SU-DHL-6 (cell line): Measurements from ENCODE around the gene GLIPR2.

Experiments used
- H2AFZ ChIP-seq: fragments of 200-600 bp; sonication (generic); 2 replicates; pipeline ENCODE4 v1.6.1; 2014; ENCODE audit warnings: low read depth, mild to moderate bottlenecking, moderate library complexity, mixed read lengths, antibody characterized with exemption, low read length; ENCODE audit not compliant: severe bottlenecking
- H3F3A ChIP-seq: fragments of 200-600 bp; shearing (Covaris generic); 2 replicates; pipeline ENCODE4 v1.6.0; 2016; ENCODE audit warnings: antibody characterized with exemption, mild to moderate bottlenecking; ENCODE audit not compliant: insufficient read depth
- H3K27ac ChIP-seq: fragments of 200-600 bp; sonication (generic); 2 replicates; pipeline ENCODE4 v1.5.1; 2016; ENCODE audit warnings: low read depth, mild to moderate bottlenecking, low read length, moderate library complexity, mixed read lengths
- H3K27me3 ChIP-seq: fragments of 200-600 bp; sonication (generic), shearing (Covaris generic); 2 replicates; pipeline ENCODE4 v1.6.0; 2014; ENCODE audit warnings: mild to moderate bottlenecking, low read length
- H3K36me3 ChIP-seq: fragments of 200-600 bp; sonication (generic); 2 replicates; pipeline ENCODE4 v1.6.1; 2014; ENCODE audit warnings: mild to moderate bottlenecking, low read length, mixed read lengths
- H3K4me2 ChIP-seq: fragments of 300-600, 200-600 bp; shearing (Covaris generic), sonication (generic); 2 replicates; pipeline ENCODE4 v1.6.0; 2014; ENCODE audit warnings: low read length, low read depth, mild to moderate bottlenecking; ENCODE audit not compliant: poor library complexity, severe bottlenecking
- H3K4me3 ChIP-seq: fragments of 200-600 bp; sonication (generic); 2 replicates; pipeline ENCODE4 v1.5.1; 2014; ENCODE audit warnings: antibody characterized with exemption, low read length, mild to moderate bottlenecking, mixed read lengths; ENCODE audit not compliant: insufficient read depth, poor library complexity, severe bottlenecking
- H3K79me2 ChIP-seq: fragments of 200-600 bp; sonication (generic); 2 replicates; pipeline ENCODE4 v1.6.1; 2014; ENCODE audit warnings: mild to moderate bottlenecking, low read length, moderate library complexity; ENCODE audit not compliant: insufficient read depth
- H3K9ac ChIP-seq: fragments of 200-600 bp; sonication (generic); 2 replicates; pipeline ENCODE4 v1.7.0; 2014; ENCODE audit warnings: mild to moderate bottlenecking, low read length
- H3K9me2 ChIP-seq: fragments of 200-600 bp; sonication (generic); replicated peaks from 2 replicates; pipeline ENCODE4 v1.6.1; 2014; ENCODE audit warnings: low read length; ENCODE audit not compliant: insufficient read depth
- H3K9me3 ChIP-seq: fragments of 200-600 bp; sonication (generic); 2 replicates; pipeline ENCODE4 v1.6.1; 2014; ENCODE audit warnings: low read length, mixed read lengths; ENCODE audit not compliant: insufficient read depth
- H4K20me1 ChIP-seq: fragments of 200-600 bp; sonication (generic); 2 replicates; pipeline ENCODE4 v1.6.1; 2014; ENCODE audit warnings: low read depth, mild to moderate bottlenecking, antibody characterized with exemption, low read length, moderate library complexity, mixed read lengths
- CTCF ChIP-seq: fragments of 200-600 bp; sonication (generic); IDR thresholded peaks from one replicate; pipeline ENCODE4 v1.5.1; 2017; ENCODE audit warnings: antibody characterized with exemption, mild to moderate bottlenecking, low read length, moderate library complexity; ENCODE audit not compliant: insufficient read depth, poor library complexity, severe bottlenecking
- EZH2phosphoT487 ChIP-seq: fragments of 200-600 bp; sonication (generic), shearing (Covaris generic); conservative IDR thresholded peaks from 2 replicates; pipeline ENCODE4 v1.6.1; 2018; ENCODE audit warnings: mild to moderate bottlenecking, antibody characterized with exemption, low read length, moderate library complexity, mixed read lengths

Gene GLIPR2

GRCh38 chr9:36123515-36123914, 13.0 kb upstream of the GLIPR2 start:
- H4K20me1 ChIP-seq, result no peaks in the 10 kb centered on the region
- no peak overlapping the region for H3K4me3 ChIP-seq
- no peak overlapping the region for H3K4me2 ChIP-seq
- no peak overlapping the region for H2AFZ ChIP-seq
- H3F3A ChIP-seq, result no peaks in the 10 kb centered on the region
- no peaks in the 10 kb centered on the region for H3K9me2 ChIP-seq
- H3K36me3 ChIP-seq, result no peaks in the 10 kb centered on the region
- no peaks in the 10 kb centered on the region for H3K27me3 ChIP-seq
- H3K9me3 ChIP-seq, result no peaks in the 10 kb centered on the region
- no peaks in the 10 kb centered on the region for H3K79me2 ChIP-seq
- H3K27ac ChIP-seq, result no peak overlapping the region
- no peak overlapping the region for H3K9ac ChIP-seq
- TF ChIP-seq CTCF, result no peak
- no peak for TF ChIP-seq EZH2phosphoT487

- Histone ChIP-seq H3K4me3 (no peak overlapping the region), H3K36me3 (no peaks in the 10 kb centered on the region), H3K27ac (no peak overlapping the region), H3K9me2 (no peaks in the 10 kb centered on the region), H3K9me3 (no peaks in the 10 kb centered on the region), H3K27me3 (no peaks in the 10 kb centered on the region), H3K9ac (no peak overlapping the region), H2AFZ (no peak overlapping the region), H3K4me2 (no peak overlapping the region), H3K79me2 (no peaks in the 10 kb centered on the region), H3F3A (no peaks in the 10 kb centered on the region), H4K20me1 (no peaks in the 10 kb centered on the region)
- no peak for TF ChIP-seq CTCF
- TF ChIP-seq EZH2phosphoT487, result no peak
These were observed 11.3 kb upstream of the GLIPR2 start for GRCh38 chr9:36125062-36125855.

- Histone ChIP-seq H4K20me1 (no peaks in the 10 kb centered on the region), H3K27me3 (no peaks in the 10 kb centered on the region), H3K9me3 (no peaks in the 10 kb centered on the region), H3K9ac (no peak overlapping the region), H2AFZ (no peak overlapping the region), H3K9me2 (no peaks in the 10 kb centered on the region), H3K27ac (no peak overlapping the region), H3K4me2 (no peak overlapping the region), H3K79me2 (no peaks in the 10 kb centered on the region), H3F3A (no peaks in the 10 kb centered on the region), H3K36me3 (no peaks in the 10 kb centered on the region), H3K4me3 (no peak overlapping the region)
- TF ChIP-seq CTCF (no peak), EZH2phosphoT487 (no peak)
These were observed 10.4 kb upstream of the GLIPR2 start for GRCh38 chr9:36126016-36126730.
